GM19438 (cell line): ENCODE results near the gene CCDC136.

Experiments
- ATAC-seq: cut with Tn5 transposase; IDR thresholded peaks from one replicate; pipeline ENCODE4 v1.9.1; 2021; ENCODE audit warnings: low read depth; ENCODE audit not compliant: unreplicated experiment

Gene CCDC136

GRCh38 chr7:128830231-128831177 lies 38.7 kb downstream of the CCDC136 start, which contains the start of gene FLNC:
FLNC (plus strand) TSS chr7:128830406; CDS start chr7:128830638, 232 bp downstream.
- no peak for ATAC-seq

DNA sequence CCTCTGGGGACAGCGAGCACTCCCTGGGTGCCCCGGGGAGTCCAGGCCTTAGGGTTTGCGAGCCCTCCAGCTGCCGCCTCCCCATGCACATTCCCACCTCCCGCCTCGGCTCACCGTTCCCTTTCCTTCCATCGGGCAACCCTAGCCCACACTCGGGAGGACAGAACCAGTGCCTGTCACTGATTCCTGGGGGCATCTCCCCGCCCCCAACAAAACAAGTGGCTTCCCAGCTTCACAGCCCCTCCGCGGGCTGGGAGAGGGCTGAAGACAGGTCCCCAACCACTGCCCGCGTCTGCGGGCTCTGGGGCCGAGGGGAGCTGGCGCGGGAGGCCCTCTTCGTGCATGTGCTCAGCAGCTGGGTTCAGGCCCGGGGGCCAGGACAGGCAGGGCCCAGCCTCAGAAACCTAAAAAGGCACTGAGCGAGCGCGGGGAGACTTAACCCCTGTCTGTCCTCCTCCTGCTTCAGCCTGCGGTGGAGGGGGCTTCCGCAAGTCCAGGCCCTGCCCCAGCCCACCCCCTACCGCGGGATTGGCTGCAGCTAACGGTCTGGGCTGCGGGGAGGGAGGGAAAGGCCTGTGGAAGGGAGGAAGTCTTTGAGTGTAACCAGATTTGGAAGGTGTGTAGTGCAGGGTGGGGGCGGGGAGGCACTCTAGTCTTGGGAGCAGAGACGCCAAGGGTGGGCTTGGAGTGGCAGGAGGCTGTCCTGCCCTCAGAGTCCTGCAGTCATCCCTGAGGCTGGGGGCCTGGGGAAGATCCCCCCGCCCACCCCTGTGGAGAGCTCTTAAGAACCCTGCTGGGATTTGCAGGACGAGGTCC lies 39.6 kb downstream of the CCDC136 start:
- ATAC-seq = no peak

- ATAC-seq = no peak
Observed at GRCh38 chr7:128831994-128832879, 40.5 kb downstream of the CCDC136 start.

GRCh38 chr7:128832880-128833147 lies 41.0 kb downstream of the CCDC136 start:
- no peak for ATAC-seq

- no peak for ATAC-seq
Observed at GRCh38 chr7:128833148-128833945, 41.6 kb downstream of the CCDC136 start.

DNA sequence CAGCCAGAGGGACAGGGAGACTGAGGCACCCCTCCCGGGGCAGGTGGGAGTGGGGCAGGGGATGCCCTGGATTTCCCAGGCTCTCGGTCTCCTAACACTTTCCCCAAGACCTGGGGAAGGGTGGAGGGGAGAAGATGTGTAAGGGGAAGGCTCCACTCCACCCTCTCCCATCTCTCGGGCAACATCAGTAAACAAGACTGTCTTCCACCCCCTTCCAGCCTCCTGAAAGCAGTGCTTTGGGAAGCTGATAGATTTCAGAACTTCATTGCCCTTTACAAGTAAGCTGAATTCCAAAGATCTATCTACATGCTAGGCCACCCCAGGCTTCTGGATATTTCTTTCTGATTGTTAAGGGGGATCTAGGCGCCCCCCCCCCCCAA lies 42.2 kb downstream of the CCDC136 start:
- no peak for ATAC-seq

GRCh38 chr7:128835231-128835751 lies 43.5 kb downstream of the CCDC136 start:
- no peak for ATAC-seq

DNA sequence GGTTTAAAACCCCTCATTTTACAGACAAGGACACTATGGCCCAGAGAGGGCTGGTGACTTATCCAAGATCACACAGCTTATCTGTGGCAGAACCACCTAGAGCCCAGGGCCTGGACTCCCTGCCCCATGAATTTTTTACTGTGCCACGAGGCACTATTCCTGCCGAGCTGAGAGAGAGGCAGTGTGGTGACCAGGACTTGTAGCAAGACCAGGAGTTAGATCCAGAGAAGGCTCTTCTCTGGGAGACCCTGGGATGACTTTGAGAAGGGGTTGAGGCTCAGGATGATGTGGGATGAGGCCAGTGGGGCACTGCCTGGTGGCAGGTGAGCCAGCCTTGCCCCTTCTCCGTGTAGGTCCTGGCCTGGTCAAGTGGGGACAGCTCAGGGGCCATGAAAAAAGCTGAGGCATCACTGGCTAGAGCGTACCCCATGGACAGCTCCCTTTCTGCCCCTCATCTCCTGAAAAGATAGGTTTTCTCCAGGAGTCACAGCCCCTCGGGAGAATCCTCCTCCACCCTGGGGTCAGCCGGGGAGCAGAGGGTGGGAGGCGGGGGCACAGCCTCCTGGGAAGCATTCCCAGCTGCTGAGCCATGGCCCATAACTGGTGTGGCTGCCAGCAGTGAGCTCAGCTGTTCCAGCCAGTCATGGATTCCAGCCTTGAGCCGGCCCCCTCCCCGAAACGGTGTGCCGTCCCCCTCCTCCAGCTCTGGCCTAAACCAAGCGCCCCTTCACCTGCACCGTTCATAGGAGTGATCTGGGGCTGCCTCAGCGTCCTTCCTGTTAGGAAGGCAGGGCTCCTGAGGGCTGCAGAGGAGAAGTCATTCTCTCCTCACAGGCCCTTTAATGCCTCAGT lies 44.2 kb downstream of the CCDC136 start:
- ATAC-seq = no peak

DNA sequence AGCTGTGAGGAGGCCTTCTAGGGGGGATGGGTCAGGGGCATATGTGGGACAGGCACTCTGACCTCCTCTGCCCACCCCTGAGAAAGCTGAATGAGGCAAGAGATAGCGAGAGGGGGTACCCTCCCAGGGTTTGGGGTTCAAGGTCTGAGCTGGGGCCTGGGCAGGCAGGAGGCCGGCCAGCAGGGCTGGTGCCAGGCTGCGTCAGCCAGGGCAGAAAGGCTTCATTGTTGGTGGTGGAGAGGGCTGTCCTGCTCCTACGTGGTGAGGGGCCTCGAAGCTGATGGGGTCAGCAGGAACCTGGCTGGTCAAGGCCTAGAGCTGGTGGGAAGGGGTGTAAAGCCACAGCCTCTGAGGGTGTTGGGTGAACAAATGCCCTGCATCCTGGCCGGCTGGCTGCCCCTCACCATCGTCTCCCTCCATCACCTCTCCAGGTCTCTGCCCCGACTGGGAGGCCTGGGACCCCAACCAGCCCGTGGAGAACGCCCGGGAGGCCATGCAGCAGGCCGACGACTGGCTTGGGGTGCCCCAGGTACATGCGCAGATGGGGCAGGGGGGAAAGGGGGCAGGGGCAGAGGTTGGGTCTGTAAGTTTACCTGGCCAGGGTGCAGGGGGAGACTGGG lies 45.1 kb downstream of the CCDC136 start:
- no peak for ATAC-seq

DNA sequence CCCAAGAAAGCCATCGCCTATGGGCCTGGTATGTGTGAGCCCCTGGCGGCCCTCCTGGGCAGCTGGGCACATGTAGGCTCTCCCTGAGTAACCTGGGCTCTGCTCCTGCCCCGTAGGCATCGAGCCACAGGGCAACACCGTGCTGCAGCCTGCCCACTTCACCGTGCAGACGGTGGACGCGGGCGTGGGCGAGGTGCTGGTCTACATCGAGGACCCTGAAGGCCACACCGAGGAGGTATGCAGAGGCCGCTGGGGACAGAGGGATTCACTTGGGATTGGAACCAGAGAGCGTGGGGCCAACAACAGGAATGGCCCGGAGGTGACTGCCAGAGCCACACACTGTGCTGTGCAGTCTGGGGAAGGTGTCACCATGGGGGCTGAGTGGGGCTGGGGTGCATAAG lies 45.8 kb downstream of the CCDC136 start:
- ATAC-seq = no peak

DNA sequence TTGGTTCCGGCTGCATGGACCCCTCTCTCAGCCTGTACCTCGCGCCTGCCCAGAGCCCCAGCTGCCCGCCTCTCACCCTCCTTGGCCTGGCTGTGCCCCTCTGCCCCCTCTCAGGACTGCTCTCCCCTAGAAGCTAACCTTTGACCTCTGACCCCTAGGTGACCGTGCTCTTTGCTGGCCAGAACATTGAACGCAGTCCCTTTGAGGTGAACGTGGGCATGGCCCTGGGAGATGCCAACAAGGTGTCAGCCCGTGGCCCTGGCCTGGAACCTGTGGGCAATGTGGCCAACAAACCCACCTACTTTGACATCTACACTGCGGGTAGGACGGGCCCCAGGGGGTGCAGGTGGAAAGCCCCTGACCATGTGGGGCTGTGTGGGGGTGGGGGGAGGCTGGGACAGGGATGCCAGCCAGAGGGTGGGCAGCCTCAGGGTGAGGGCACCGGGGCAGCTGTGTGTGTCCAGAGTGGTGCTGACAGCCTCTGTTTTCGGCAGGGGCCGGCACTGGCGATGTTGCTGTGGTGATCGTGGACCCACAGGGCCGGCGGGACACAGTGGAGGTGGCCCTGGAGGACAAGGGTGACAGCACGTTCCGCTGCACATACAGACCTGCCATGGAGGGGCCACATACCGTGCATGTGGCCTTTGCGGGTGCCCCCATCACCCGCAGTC lies 46.5 kb downstream of the CCDC136 start:
- no peak for ATAC-seq

- no peak for ATAC-seq
Observed at GRCh38 chr7:128838981-128839731, 47.4 kb downstream of the CCDC136 start.

DNA sequence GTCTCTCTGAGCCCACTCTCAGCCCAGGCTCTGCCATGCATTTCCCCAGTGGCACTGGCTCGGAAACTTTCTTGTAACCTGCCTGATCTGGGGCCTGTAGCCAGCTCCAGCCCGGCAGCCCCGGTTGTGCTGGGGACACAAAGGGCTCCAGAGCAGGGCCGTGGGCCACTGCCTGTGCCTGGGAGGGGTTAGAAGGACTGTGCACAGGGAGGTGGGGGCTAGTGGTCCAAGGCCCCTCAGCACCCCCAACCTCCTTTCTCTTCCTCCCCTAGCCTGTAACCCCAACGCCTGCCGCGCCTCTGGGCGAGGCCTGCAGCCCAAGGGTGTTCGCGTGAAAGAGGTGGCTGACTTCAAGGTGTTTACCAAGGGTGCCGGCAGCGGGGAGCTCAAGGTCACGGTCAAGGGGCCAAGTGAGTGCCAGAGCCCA lies 48.0 kb downstream of the CCDC136 start:
- ATAC-seq = no peak

DNA sequence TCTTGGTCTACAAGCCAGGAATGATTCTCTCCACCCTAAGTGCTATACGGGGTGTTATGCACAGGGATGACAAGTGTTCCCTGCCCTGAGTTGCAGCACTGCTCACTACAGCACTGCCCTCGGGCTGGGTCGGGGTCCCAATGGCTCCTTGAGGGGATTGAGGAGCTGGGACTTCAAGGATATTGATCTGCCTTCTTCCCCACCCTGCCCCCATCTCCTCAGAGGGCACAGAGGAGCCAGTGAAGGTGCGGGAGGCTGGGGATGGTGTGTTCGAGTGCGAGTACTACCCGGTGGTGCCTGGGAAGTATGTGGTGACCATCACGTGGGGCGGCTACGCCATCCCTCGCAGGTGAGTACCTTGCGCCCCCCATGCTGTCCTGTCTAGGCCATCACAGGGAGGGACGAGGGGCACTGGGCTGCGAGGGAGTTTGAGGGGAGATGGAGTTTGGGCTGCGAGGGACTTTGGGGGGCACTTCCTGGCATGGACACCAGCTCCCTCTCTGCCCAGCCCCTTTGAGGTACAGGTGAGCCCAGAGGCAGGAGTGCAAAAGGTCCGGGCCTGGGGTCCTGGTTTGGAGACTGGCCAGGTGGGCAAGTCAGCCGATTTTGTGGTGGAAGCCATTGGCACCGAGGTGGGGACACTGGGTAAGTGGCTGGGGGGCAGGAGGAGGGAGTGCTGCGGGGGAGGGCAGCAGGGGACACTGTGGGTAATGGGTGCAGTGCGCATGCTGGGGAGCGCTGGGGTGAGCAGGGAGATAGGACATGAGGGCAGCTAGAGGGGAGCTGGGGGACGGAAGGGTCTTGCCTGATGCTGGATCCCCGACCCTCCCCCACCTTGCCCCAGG lies 48.8 kb downstream of the CCDC136 start:
- no peak for ATAC-seq

- no peak for ATAC-seq
Observed at GRCh38 chr7:128841171-128841690, 49.5 kb downstream of the CCDC136 start.
